OCI-LY1 (cell line): ENCODE measurements around the gene DCHS1.

Experiments used
- EZH2 ChIP-seq: fragments of 200-600 bp; sonication (generic), shearing (Covaris generic); IDR thresholded peaks from 2 replicates; pipeline ENCODE4 v1.8.0; 2017; ENCODE audit warnings: borderline replicate concordance, mixed run types, mild to moderate bottlenecking, antibody characterized with exemption, low read length, moderate library complexity, mixed read lengths
- TF ChIP-seq, protein P1 (sequence below): fragments of 200-600 bp; sonication (generic), shearing (Covaris generic); IDR thresholded peaks from 2 replicates; pipeline ENCODE4 v1.5.1; 2017; ENCODE audit warnings: mild to moderate bottlenecking, antibody characterized with exemption, low read length, moderate library complexity, mixed read lengths

DNA sequence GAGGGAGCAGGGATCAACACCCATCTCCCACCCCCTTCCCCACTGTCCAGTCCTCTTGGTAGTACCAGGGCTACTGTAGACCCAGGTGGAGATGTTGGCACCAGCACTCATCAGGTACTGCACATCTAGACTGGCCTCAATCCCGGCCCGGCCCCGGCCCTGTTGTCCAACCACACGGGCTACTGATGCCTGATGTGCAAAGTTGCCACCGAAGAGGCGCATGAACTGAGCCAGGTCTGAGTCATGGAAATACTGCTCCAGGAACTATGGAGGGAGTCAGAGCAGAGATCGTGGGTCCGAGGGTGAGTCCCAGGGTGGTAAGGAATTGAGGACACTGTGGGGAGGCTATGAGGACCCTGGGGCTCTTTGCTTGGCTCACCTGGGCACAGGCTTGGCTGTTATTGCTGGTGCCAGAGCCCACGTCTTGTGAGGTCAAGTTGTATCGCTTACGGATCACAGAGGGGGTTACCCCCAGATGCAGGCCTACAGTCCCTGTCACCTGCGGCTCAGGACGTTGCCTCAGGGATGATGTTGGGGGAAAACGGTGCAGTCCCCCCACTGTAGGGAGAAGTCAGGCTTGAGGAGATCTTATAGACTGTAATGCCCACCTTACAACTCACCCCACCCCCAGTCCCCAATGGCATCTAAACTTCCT lies 38.9 kb downstream of the DCHS1 start:
- TF ChIP-seq, protein P1, sequence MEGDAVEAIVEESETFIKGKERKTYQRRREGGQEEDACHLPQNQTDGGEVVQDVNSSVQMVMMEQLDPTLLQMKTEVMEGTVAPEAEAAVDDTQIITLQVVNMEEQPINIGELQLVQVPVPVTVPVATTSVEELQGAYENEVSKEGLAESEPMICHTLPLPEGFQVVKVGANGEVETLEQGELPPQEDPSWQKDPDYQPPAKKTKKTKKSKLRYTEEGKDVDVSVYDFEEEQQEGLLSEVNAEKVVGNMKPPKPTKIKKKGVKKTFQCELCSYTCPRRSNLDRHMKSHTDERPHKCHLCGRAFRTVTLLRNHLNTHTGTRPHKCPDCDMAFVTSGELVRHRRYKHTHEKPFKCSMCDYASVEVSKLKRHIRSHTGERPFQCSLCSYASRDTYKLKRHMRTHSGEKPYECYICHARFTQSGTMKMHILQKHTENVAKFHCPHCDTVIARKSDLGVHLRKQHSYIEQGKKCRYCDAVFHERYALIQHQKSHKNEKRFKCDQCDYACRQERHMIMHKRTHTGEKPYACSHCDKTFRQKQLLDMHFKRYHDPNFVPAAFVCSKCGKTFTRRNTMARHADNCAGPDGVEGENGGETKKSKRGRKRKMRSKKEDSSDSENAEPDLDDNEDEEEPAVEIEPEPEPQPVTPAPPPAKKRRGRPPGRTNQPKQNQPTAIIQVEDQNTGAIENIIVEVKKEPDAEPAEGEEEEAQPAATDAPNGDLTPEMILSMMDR = no peak
- TF ChIP-seq EZH2 = no peak
